GM19372 (cell line): Measurements from ENCODE around the gene CCDC159.

ENCODE experiments used
- ATAC-seq: cut with Tn5 transposase; IDR thresholded peaks from one replicate; pipeline ENCODE4 v1.9.1; 2021; ENCODE audit warnings: mild to moderate bottlenecking, low read depth, moderate library complexity; ENCODE audit not compliant: unreplicated experiment

The CCDC159 gene

DNA sequence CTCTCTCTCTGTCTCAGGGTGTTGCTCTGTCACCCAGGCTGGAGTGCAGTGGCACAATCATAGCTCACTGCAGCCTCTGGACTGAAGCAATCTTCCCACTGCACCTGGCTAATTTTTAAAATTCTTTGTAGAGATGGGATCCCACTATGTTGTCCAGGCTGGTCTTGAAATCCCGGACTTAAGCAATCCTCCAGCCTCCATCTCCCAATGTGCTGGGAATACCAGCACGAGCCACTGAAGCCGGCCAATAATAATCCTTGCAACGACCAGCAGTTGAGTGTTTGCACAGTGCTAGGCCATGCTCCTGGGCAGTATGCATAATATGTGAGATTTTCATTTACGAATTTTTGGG lies 38.4 kb downstream of the CCDC159 start:
- ATAC-seq, result no peak

GRCh38 chr19:11387162-11388034 lies 41.1 kb downstream of the CCDC159 start:
- ATAC-seq, result no peak

- no peak for ATAC-seq
These were observed 44.0 kb downstream of the CCDC159 start for GRCh38 chr19:11390359-11390758.

DNA sequence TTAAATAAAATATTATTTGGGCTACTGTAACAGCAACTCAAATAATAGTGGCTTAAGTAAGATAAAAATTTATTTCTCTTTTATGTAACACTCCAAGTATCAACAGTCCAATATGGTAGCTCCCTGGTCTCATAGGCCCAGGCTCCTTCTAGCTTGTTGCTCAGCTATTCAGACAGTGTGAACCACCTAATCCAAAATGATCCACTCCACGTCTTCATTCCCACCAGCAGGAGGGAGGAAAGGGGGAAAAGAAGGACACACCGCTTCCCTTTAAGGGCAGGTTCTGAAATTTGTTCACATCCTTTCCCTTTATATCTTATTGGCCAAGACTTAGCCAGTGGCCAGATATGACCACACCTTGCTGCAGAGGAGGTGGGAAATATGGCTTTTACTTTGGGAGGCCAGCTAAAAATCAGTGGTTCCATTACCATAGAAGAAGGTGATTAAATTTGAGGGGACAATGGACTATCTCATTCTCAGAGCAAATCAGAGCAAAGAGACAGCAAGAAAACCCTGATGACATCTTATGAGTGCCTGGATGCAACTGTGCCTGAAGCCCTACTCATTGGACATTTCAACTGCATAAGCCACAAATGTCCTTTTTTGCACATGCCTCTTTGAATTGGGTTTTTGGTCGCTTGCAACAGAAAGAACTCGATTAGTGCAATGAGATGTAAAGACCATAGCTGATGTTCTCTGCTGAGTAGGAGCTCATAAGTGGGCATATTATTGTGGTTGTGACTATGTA lies 44.8 kb downstream of the CCDC159 start:
- no peak for ATAC-seq

- no peak for ATAC-seq
These were observed 50.8 kb downstream of the CCDC159 start for GRCh38 chr19:11397089-11397610.

GRCh38 chr19:11399667-11400066 lies 53.3 kb downstream of the CCDC159 start:
- ATAC-seq, result no peak

- ATAC-seq, result no peak
These were observed 54.5 kb downstream of the CCDC159 start for GRCh38 chr19:11400798-11401197.

DNA sequence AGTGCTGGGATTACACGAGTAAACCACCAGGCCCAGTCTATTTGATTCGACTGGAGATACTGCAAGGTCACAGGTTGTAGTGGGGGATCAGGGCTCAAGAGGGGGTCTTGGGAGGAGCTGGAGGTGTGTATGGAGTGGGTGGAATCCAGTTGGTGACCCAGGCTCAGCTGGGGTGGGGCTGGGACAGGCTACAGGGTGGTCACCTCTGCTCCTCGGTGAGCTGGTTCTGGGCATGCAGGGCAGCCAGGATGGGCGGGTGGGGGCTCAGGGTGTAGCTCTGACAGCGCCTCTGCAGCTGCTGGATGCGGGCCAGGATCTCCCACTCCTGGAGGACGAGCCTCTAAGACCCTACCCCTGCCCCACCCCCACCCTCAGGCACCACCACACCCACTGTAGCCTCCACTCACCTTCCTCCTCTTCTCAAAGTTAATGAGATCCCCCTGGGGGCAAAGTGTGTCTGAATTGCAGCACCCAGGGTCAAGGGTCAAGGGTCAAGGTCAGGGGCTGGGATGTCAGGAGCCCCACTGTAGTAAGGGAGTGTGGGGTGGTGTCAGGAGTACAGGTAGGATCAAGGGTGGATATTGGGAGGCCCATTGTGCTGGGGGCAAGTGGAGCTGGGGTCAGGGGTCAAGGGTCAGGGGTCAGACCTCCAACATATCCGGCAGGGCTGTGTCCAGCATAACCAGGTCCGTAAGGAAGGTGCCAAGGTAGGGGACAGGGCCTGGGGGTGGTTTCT lies 55.7 kb downstream of the CCDC159 start:
- no peak for ATAC-seq
